Left ventricle myocardium superior (tissue), 1 donor: ENCODE measurements around the gene FAHD1. TPM values are rescaled to one million over a fixed set of nuclear protein-coding genes. Genes with fewer than 3 reads are reported as not detected.

ENCODE experiments used
- ATAC-seq: fragments of 200-7000 bp; cut with Tn5 transposase; one replicate; pipeline ENCODE4 v1.9.1; 2020; ENCODE audit warnings: mild to moderate bottlenecking, moderate library complexity
- DNase-seq: peaks from one replicate; pipeline ENCODE4 v3.0.0-alpha.2; 2020
- intact Hi-C: fragments of 100-400 bp; cut with micrococcal nuclease; formaldehyde crosslinking; loops from one replicate; pipeline ENCODE4 v1.11.0; 2022
- total RNA-seq: library from RNA; stranded (reverse); fragmentation: NEBNext Ultra II Directional; extraction: Animal tissue kit (Norgen Biotek cat#: 25700); gene quantifications from one replicate; pipeline ENCODE4 v1.2.1, GENCODE V29; 2021
- donor health status: DM: no; HTN: yes; CAD: no; lungs with severe emphysema.

The FAHD1 gene
- total RNA-seq, 1 donor from 2014 or later = 30.0 TPM

- ATAC-seq (no peak), DNase-seq (peak; percentile 27)
Observed at GRCh38 chr16:1809281-1809801, 17.7 kb upstream of the FAHD1 start.

GRCh38 chr16:1810106-1810505, 16.9 kb upstream of the FAHD1 start:
- intact Hi-C loops = no loop called here
- no peak for ATAC-seq
- DNase-seq = no peak

More at GRCh38 chr16:1809281-1809801, 17.7 kb upstream of the FAHD1 start:
- intact Hi-C loops = no loop called here

GRCh38 chr16:1810536-1810935, 16.5 kb upstream of the FAHD1 start:
- DNase-seq (no peak), ATAC-seq (no peak)
- intact Hi-C loops = no loop called here

DNA sequence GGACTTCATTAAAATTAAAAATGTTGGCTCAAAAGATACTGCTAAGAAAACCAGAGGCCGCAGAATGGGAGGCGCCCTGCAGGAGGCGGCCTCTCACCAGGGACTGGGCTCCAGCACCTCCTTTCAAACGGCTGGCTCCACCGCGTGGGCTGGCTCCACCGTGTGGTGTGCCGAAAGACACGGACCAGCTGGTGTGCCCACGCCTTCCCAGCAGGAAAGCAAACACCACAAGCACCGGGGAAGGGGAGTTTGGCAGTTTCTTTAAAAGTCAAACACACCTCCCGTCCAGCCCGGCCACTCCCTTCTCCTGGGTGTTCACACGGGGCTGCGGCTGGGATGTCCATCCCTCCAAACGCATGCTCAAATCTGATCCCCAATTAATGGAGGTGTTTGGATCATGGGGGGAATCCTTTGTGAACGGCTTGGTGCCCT, 14.3 kb upstream of the FAHD1 start:
- ATAC-seq (peak; percentile 91), DNase-seq (peak; percentile 85)
- intact Hi-C loops = no loop called here

- no peak for ATAC-seq
- intact Hi-C loops = no loop called here
- DNase-seq = peak; percentile 25
Observed at GRCh38 chr16:1815461-1815860, 11.5 kb upstream of the FAHD1 start.

DNA sequence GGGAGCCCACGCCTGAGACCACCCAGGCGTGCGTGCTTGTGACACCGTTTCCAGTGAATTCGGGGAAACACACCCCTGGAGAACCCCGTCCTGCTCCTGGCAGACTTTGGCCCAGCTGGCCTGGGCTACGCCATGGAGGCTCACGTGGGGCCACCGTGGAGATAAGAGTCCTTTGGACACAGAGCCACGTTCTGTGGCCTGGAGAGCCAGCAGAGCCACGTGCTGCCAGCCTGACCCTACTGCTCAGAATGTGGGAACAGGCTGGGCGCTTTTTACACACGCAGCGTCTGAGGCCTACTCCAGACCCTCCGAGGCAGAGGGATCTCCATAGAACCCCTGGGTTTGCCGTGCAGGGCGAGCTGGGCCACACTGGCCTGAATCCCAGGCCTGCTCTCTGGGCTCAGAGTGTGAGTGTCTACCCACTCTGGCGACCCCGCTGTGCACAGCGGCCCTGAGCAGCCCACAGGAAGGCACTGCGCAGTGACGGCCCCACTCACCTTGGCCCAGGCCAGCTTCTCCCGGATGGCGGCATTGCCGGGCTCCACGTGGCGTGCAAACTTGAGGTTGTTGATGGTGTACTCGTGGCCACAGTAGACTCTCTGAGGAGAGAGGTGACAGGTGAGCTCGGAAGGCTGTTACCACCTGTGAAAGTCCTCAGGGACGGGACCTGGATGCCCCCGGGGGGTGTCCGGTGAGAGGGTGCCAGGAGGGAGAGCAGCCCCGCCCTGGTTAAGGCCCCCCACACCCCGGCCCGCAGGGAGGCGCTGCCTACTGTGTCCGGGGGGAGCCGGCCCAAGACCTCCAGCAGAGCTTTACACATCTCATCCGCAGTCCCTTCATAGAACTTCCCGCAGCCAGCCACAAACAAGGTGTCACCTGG, 10.4 kb upstream of the FAHD1 start:
- intact Hi-C loops = no loop called here
- no peak for DNase-seq
- no peak for ATAC-seq

DNA sequence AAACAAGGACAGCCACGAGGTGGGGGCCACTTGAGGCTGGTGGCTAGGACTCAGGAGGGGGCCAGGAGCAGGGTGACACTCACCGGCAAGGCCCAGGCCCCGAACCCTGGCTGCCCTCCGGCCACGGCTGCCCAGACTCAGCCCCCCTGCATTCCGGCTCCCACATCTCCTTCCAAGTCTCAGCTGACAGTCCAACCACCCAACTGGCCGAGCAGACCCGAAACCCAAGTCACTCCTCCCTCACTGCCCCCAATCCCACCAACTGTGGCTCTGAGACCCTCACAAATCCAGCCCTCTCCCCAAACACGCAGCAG, 9.8 kb upstream of the FAHD1 start:
- no peak for ATAC-seq
- peak; percentile 23 for DNase-seq
- intact Hi-C loops = no loop called here

- no peak for ATAC-seq
- intact Hi-C loops = no loop called here
- DNase-seq = peak; percentile 19
Observed at GRCh38 chr16:1817716-1818115, 9.3 kb upstream of the FAHD1 start.

DNA sequence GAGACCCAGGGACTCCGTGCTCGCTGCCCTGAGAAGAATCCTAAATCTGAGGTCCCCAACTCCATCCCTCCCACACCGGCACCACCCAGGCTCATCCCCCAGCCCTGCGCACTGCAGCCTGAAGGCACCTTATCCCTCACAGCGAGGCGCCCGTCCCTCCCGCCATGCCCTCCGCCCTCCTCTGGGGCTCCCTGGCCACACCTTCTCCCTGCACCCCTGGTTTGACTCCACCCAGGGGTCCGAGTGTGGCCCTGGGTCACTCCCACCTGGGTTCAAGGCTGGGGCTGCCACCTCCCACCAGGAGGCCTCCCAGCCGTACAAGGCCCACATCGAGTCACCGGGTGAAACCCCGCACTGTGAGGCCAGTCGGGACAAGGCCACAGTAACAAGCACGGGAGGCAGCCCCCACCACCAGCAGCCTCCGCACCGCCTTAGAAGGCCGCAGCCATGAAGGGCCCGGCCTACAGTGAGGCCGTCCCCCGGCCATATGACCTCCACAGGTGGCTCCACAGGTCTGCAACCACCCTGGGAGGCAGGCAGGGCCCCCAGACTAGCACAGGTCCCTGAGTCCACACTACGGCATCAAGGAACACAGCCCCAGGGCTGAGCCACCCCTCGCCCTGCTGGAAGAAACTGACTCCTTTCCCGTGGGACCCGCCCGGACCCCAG, 8.7 kb upstream of the FAHD1 start:
- ATAC-seq (no peak), DNase-seq (no peak)
- intact Hi-C loops = no loop called here

- intact Hi-C loops = no loop called here
- DNase-seq = peak; percentile 21
- no peak for ATAC-seq
Observed at GRCh38 chr16:1818873-1819525, 8.0 kb upstream of the FAHD1 start.

DNA sequence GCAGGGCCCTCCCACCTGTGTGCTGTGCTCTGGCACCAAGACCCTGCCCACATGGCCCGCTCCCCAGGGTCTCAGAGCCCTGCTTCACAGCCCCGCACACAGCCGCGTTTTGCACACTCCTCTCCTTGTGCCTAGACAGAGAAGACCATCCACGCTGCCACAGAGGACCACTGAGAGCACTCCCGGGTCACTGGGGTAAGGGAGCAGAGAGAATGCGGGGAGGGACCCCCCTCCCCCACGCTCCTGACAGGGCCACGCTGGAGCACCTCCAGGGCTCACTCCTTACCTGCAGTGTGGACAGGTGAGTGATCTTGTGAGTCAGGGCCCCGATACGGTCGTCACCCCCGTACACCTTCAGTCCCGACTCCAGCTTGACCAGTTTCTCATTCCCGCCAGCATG, 7.4 kb upstream of the FAHD1 start:
- no peak for ATAC-seq
- intact Hi-C loops = no loop called here
- DNase-seq = no peak

- ATAC-seq = no peak
- no peak for DNase-seq
- intact Hi-C loops = no loop called here
Observed at GRCh38 chr16:1820096-1820945, 6.7 kb upstream of the FAHD1 start.

DNA sequence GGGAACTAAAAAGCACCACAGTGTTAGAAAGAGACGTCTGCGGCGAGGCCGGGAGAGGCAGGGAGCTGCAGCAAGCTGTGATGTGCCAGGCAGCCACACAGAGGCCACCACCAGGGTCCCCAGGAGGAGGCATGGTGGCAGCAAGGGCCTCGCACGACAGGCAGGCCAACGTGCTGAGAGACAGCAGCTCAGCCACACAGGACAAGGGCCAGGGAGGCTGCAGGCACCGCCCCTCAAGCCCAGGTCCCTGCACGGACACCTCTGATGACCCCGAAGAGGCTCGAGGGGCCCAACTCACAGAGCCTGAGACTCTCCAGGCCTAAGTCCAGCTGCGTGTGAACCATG, 6.1 kb upstream of the FAHD1 start:
- no peak for DNase-seq
- intact Hi-C loops = no loop called here
- ATAC-seq = no peak

DNA sequence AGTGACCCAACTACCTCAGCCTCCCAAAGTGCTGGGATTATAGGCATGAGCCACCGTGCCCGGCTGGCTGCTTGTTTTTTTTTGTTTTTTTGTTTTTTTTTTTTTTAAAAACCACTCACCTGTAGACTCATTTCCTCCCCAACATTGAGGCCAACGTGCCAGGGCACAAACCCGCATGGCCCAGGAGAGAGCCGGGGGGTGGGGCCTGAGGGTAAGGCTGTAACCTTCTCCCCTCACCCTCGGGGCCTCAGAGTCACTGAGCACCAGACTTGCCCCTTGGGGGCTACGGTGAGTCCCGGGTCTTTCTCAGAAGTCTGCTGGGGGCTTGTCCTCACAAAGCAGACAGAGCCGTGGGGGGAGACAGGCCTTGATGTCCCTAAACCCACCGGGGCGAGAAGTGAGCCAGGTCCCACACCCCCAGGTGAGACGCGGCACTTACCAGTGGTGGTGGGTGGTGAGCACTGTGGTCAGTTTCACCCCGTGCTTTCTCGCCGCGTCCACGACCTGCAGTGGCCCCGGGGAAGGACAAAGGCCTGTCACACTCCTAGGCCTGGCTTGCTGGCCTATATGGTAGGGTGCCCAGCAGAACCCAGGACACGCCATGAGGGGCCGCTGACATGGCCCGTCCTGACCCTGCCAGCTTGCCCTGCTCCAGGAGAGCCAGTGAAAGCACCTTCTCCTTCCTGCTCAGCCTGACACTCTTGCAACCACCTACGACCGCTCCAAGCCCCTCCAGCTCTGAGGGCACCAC, 5.0 kb upstream of the FAHD1 start:
- DNase-seq (no peak), ATAC-seq (no peak)
- intact Hi-C loops = no loop called here

DNA sequence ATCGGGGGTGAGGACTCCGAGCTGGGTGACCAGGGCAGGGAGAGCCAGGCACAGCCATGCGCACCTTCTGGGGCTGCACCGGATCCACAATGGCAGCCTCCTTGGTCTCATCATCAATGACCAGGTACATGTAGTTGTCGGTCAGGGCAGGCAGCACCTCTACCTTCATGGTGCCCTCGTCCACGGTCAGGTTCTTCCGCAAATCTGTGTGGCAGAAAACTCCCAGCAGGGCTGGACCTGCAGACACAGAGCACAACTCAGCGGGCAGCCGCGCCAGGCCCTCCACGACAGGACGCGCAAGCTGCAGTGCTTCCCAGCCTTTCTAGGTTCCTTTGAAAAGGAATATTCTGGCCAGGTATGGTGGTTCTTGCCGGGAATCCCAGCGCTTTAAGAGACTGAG, 4.2 kb upstream of the FAHD1 start:
- intact Hi-C loops = no loop called here
- DNase-seq (no peak), ATAC-seq (no peak)

- DNase-seq = peak; percentile 53
- intact Hi-C loops = no loop called here
- no peak for ATAC-seq
Observed at GRCh38 chr16:1823821-1824220, 3.2 kb upstream of the FAHD1 start.

DNA sequence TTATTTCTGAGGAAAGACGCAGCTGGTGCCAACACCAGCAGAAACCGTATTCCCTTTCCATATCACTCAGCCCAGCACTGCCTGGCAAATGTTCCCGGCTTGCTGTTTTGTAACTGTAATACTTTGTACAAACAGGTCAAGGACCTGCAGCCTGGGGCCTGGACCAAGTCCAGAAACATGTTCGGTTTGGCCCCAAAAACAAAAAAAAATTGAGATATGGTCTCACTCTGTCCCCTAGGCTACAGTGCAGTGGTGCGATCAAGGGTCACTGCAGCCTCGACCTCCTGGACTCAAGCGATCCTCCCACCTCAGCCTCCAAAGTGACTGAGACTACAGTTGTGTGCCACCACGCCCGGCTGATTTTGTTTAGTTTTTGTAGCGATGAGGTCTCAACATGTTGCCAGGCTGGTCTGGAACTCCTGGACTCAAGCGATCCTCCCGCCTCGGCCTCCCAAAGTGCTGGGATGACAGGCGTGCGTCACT, 1.6 kb upstream of the FAHD1 start:
- ATAC-seq (no peak), DNase-seq (no peak)
- intact Hi-C loops = no loop called here

DNA sequence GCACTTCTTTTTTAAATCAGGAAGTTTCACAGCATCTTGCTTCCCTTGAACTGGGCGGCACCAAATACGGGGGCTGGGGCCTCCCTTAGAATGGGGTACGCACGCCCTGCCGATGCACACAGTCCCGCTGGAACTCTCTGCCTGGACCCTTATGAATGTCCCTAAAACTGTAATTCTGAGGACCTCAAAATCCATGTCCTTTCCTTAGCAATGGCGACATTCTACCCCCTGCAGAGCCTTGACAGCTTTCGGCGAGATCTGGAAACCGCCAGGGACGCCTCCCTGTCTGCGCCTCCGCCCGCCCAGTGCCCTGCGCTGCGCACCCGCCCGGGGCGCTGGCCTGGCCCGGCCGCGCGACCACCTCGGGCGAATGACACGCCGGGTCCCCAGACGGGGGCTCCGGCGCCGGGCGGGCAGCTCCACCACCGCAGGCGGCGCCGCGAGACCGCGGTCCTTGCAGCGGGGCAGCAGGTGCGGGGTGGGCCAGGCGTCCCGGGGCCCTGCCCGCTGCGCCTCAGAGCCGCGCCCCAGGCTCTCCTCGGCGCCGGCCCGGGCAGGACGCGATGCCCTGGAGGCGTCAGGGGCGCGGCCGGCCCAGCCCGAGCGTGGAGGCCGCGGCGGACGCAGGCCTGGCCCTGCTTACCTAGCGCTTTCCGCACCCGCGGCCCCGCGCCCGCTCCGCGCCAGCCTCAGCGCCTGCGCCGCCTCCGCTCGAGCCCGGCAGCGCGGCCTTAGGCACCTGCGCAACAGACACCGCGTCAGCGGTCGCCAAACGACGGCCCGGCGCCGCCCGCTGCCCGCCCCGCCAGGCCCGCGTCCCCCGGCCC, 929 bp upstream of the FAHD1 start:
- peak; percentile 15 for ATAC-seq
- peak; percentile 81 for DNase-seq
- intact Hi-C loops = no loop called here
